ENCODE data around the gene TMEM139. TPM values are rescaled to one million over a fixed set of nuclear protein-coding genes. Genes with fewer than 3 reads are reported as not detected.

Gene TMEM139
- total RNA-seq, 1 experiment from 2014 or later = 1.5 TPM

- POLR2A ChIA-PET = no interaction called here
- ATAC-seq = no peak
- peaks cover 4% of the 10 kb centered on the region; the same call in 1 of the 2 replicates for H3K9me3 Mint-ChIP-seq
- no peak for DNase-seq (ENCODE audit: low spot score)
- no peak for TF ChIP-seq FOXJ3 (CRISPR knock-in tag; IDR thresholded peaks at IDR 0.05; ENCODE audit: borderline replicate concordance)
- TF ChIP-seq FOXP1 (CRISPR knock-in tag; IDR thresholded peaks at IDR 0.05; ENCODE audit: borderline replicate concordance) = no peak
- TF ChIP-seq ZNF423 (CRISPR knock-in tag; IDR thresholded peaks at IDR 0.05) = no peak
- TF ChIP-seq, protein P1, sequence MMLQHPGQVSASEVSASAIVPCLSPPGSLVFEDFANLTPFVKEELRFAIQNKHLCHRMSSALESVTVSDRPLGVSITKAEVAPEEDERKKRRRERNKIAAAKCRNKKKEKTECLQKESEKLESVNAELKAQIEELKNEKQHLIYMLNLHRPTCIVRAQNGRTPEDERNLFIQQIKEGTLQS (CRISPR knock-in tag; conservative IDR thresholded peaks at IDR 0.05) = no peak
- TF ChIP-seq ZNF396 (CRISPR knock-in tag; IDR thresholded peaks at IDR 0.05; ENCODE audit: borderline replicate concordance) = no peak
- no peak for TF ChIP-seq USF2 (CRISPR knock-in tag; IDR thresholded peaks at IDR 0.05)
- TF ChIP-seq ZNF232 (CRISPR knock-in tag; IDR thresholded peaks at IDR 0.05) = no peak
- no peak for TF ChIP-seq CREB1 (CRISPR knock-in tag; IDR thresholded peaks at IDR 0.05)
- TF ChIP-seq NR3C1 (CRISPR knock-in tag; conservative IDR thresholded peaks at IDR 0.05; ENCODE audit: low read depth) = no peak
- no peak for TF ChIP-seq ZNF671 (CRISPR knock-in tag; IDR thresholded peaks at IDR 0.05)
- TF ChIP-seq, protein P2, sequence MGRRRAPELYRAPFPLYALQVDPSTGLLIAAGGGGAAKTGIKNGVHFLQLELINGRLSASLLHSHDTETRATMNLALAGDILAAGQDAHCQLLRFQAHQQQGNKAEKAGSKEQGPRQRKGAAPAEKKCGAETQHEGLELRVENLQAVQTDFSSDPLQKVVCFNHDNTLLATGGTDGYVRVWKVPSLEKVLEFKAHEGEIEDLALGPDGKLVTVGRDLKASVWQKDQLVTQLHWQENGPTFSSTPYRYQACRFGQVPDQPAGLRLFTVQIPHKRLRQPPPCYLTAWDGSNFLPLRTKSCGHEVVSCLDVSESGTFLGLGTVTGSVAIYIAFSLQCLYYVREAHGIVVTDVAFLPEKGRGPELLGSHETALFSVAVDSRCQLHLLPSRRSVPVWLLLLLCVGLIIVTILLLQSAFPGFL (CRISPR knock-in tag; IDR thresholded peaks at IDR 0.05; ENCODE audit: borderline replicate concordance) = no peak
- TF ChIP-seq GRHL2 (CRISPR knock-in tag; IDR thresholded peaks at IDR 0.05; ENCODE audit: insufficient replicate concordance, severe bottlenecking) = no peak
- TF ChIP-seq, protein P3, sequence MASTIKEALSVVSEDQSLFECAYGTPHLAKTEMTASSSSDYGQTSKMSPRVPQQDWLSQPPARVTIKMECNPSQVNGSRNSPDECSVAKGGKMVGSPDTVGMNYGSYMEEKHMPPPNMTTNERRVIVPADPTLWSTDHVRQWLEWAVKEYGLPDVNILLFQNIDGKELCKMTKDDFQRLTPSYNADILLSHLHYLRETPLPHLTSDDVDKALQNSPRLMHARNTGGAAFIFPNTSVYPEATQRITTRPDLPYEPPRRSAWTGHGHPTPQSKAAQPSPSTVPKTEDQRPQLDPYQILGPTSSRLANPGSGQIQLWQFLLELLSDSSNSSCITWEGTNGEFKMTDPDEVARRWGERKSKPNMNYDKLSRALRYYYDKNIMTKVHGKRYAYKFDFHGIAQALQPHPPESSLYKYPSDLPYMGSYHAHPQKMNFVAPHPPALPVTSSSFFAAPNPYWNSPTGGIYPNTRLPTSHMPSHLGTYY (CRISPR knock-in tag; IDR thresholded peaks at IDR 0.05) = no peak
- no peak for TF ChIP-seq ZNF263 (CRISPR knock-in tag; IDR thresholded peaks at IDR 0.05; ENCODE audit: low read depth)
- TF ChIP-seq SMAD4 (CRISPR knock-in tag; IDR thresholded peaks at IDR 0.05) = no peak
- TF ChIP-seq JAZF1 (CRISPR knock-in tag; IDR thresholded peaks at IDR 0.05) = no peak
- TF ChIP-seq NFATC4 (CRISPR knock-in tag; IDR thresholded peaks at IDR 0.05) = no peak
- no peak for TF ChIP-seq ARID4B (CRISPR knock-in tag; IDR thresholded peaks at IDR 0.05; ENCODE audit: borderline replicate concordance)
- no peak for TF ChIP-seq RORB (CRISPR knock-in tag; IDR thresholded peaks at IDR 0.05)
- peaks cover 4% of the 10 kb centered on the region; the same call in 1 of the 2 replicates for H3K36me3 Mint-ChIP-seq
- CTCF ChIA-PET = interaction anchor here (1.3 kb wide), 1 partner anchor 29 kb away, joined by 3 read pairs; no protein-coding TSS in a partner anchor
- H3K4me1 Mint-ChIP-seq = peaks cover 5% of the 10 kb centered on the region
- H3K27me3 Mint-ChIP-seq (ENCODE audit: low read depth) = peaks cover 5% of the 10 kb centered on the region
- H3K27ac Mint-ChIP-seq = no peak overlapping the region
- H3K4me3 Mint-ChIP-seq = no peak overlapping the region
These were observed 15.5 kb upstream of the TMEM139 start for GRCh38 chr7:143269251-143269650.

- DNase-seq (ENCODE audit: low spot score) (no peak), ATAC-seq (no peak)
- CTCF ChIA-PET = no interaction called here
- POLR2A ChIA-PET = no interaction called here
- H3K36me3 Mint-ChIP-seq = peaks cover 4% of the 10 kb centered on the region; the same call in 1 of the 2 replicates
- H3K4me1 Mint-ChIP-seq = no peaks in the 10 kb centered on the region
- H3K27ac Mint-ChIP-seq = no peak overlapping the region
- H3K4me3 Mint-ChIP-seq = no peak overlapping the region
- H3K27me3 Mint-ChIP-seq (ENCODE audit: low read depth) = no peaks in the 10 kb centered on the region; the same call in none of the 2 replicates
- peaks cover 4% of the 10 kb centered on the region; the same call in 1 of the 2 replicates for H3K9me3 Mint-ChIP-seq
- TF ChIP-seq ATF1 (CRISPR knock-in tag; IDR thresholded peaks at IDR 0.05) = no peak
- TF ChIP-seq, protein P4, sequence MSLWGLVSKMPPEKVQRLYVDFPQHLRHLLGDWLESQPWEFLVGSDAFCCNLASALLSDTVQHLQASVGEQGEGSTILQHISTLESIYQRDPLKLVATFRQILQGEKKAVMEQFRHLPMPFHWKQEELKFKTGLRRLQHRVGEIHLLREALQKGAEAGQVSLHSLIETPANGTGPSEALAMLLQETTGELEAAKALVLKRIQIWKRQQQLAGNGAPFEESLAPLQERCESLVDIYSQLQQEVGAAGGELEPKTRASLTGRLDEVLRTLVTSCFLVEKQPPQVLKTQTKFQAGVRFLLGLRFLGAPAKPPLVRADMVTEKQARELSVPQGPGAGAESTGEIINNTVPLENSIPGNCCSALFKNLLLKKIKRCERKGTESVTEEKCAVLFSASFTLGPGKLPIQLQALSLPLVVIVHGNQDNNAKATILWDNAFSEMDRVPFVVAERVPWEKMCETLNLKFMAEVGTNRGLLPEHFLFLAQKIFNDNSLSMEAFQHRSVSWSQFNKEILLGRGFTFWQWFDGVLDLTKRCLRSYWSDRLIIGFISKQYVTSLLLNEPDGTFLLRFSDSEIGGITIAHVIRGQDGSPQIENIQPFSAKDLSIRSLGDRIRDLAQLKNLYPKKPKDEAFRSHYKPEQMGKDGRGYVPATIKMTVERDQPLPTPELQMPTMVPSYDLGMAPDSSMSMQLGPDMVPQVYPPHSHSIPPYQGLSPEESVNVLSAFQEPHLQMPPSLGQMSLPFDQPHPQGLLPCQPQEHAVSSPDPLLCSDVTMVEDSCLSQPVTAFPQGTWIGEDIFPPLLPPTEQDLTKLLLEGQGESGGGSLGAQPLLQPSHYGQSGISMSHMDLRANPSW (CRISPR knock-in tag; conservative IDR thresholded peaks at IDR 0.05; ENCODE audit: low read depth) = no peak
- TF ChIP-seq, protein P5, sequence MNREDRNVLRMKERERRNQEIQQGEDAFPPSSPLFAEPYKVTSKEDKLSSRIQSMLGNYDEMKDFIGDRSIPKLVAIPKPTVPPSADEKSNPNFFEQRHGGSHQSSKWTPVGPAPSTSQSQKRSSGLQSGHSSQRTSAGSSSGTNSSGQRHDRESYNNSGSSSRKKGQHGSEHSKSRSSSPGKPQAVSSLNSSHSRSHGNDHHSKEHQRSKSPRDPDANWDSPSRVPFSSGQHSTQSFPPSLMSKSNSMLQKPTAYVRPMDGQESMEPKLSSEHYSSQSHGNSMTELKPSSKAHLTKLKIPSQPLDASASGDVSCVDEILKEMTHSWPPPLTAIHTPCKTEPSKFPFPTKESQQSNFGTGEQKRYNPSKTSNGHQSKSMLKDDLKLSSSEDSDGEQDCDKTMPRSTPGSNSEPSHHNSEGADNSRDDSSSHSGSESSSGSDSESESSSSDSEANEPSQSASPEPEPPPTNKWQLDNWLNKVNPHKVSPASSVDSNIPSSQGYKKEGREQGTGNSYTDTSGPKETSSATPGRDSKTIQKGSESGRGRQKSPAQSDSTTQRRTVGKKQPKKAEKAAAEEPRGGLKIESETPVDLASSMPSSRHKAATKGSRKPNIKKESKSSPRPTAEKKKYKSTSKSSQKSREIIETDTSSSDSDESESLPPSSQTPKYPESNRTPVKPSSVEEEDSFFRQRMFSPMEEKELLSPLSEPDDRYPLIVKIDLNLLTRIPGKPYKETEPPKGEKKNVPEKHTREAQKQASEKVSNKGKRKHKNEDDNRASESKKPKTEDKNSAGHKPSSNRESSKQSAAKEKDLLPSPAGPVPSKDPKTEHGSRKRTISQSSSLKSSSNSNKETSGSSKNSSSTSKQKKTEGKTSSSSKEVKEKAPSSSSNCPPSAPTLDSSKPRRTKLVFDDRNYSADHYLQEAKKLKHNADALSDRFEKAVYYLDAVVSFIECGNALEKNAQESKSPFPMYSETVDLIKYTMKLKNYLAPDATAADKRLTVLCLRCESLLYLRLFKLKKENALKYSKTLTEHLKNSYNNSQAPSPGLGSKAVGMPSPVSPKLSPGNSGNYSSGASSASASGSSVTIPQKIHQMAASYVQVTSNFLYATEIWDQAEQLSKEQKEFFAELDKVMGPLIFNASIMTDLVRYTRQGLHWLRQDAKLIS (CRISPR knock-in tag; IDR thresholded peaks at IDR 0.05; ENCODE audit: borderline replicate concordance) = no peak
These were observed 13.5 kb upstream of the TMEM139 start for GRCh38 chr7:143271240-143271639.
